Effector memory CD8-positive, alpha-beta T cell (primary cell): ENCODE data around the gene DLG2.
"Not testable (repeated sequence)": the region's sequence is repeated elsewhere in the genome, so short reads cannot be mapped to it uniquely, and the experiment has no call there.

ENCODE experiments used
- ATAC-seq: fragments of 150-1000 bp; cut with Tn5 transposase; replicated peaks from 2 replicates; pipeline ENCODE4 v1.10.0; 2021; ENCODE audit warnings: mild to moderate bottlenecking, moderate library complexity
- DNase-seq, 3 experiments: peaks; one replicate each; pipeline ENCODE4 v3.0.0; 2021
- H3K27ac Mint-ChIP-seq, 2 donors: one replicate each; pipeline ENCODE4 v1.8.0; 2022; ENCODE audit warnings: mild to moderate bottlenecking in 2 of 2, mixed read lengths in 2 of 2, moderate library complexity in 2 of 2
- H3K27me3 Mint-ChIP-seq, 2 donors: one replicate each; pipeline ENCODE4 v1.8.0; 2022; ENCODE audit warnings: mixed read lengths in 2 of 2
- H3K36me3 Mint-ChIP-seq: one replicate; pipeline ENCODE4 v1.8.0; 2022; ENCODE audit warnings: mild to moderate bottlenecking, moderate library complexity, mixed read lengths; ENCODE audit not compliant: insufficient read depth
- H3K4me1 Mint-ChIP-seq, 2 donors: one replicate each; pipeline ENCODE4 v1.8.0; 2022; ENCODE audit warnings: low read depth in 2 of 2, mixed read lengths in 2 of 2
- H3K4me3 Mint-ChIP-seq, 2 donors: one replicate each; pipeline ENCODE4 v1.8.0; 2022; ENCODE audit warnings: mild to moderate bottlenecking in 2 of 2, mixed read lengths in 2 of 2, moderate library complexity in 2 of 2
- H3K9me3 Mint-ChIP-seq, 2 donors: one replicate each; pipeline ENCODE4 v1.8.0; 2022; ENCODE audit warnings: mixed read lengths in 2 of 2

DLG2 gene

DNA sequence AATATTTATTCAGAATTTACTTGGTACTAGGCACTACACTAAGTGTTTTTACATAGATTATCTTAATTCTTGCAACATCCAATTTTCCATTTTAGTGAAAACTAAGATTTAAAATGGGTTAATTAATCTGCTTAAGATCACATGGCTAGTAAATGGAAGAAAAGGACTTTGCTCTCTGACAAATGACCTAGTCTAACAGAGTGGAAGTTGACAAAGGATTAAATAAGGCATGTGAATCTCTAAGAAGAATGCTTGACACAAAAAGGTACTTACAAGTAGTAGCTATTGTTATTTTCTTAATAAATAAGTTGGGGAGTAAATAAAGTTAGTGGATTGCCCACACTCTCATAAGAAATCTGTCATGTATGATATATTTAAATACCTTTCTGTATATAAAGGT, 584.8 kb downstream of the DLG2 start:
- DNase-seq (no peak), ATAC-seq (no peak)
- Mint-ChIP-seq H3K27me3 (no peaks in the 10 kb centered on the region), H3K27ac (no peak overlapping the region), H3K36me3 (no peaks in the 10 kb centered on the region), H3K9me3 (peaks cover 9 to 10% of the 10 kb centered on the region in 2 donors), H3K4me3 (no peak overlapping the region), H3K4me1 (no peaks in the 10 kb centered on the region)

DNA sequence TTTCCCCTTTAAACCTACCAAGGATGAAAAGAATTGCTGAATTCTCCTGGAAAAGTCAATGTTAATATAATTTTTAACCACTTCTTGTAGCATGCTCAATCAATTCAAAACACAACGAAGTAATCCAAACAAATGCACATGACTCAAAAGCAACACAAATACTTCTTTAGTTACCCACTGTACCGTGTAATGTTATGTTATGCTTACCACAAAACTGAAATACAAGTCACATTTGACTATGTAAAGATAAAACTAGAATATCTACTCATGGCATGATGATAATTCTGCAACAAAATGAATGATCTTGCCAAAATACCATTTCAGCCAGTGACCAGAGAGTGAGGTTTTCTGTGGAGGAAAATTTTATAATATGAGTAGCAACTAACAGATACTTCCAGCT, 587.0 kb downstream of the DLG2 start:
- Mint-ChIP-seq H3K27me3 (no peaks in the 10 kb centered on the region), H3K27ac (no peak overlapping the region), H3K4me1 (no peaks in the 10 kb centered on the region), H3K9me3 (peaks cover 9 to 11% of the 10 kb centered on the region in 2 donors), H3K4me3 (no peak overlapping the region), H3K36me3 (no peaks in the 10 kb centered on the region)
- DNase-seq = no peak
- ATAC-seq = no peak

DNA sequence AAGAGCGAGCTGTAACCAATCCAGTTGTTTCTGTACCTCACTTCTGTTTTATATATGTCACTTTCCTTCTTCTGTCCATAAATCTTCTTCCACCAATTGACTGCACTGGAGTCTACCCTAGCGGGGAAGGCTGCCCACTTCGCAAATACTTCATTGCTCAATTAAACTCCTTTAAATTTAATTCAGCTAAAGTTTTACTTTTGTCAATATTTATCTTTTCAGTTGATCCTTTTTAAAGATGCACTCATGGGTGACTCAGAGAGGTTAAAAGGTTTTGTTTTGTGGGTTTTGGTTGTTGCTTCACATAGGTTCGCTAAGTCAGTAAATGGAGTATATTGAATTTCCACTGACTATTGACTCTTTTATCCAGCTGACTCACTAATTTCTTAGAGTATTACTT, 597.2 kb downstream of the DLG2 start:
- Mint-ChIP-seq H3K9me3 (peaks cover 0 to 6% of the 10 kb centered on the region in 2 donors), H3K4me1 (no peaks in the 10 kb centered on the region), H3K36me3 (no peaks in the 10 kb centered on the region), H3K27me3 (no peaks in the 10 kb centered on the region), H3K4me3 (no peak overlapping the region), H3K27ac (no peak overlapping the region)
- DNase-seq (no peak), ATAC-seq (no peak)

DNA sequence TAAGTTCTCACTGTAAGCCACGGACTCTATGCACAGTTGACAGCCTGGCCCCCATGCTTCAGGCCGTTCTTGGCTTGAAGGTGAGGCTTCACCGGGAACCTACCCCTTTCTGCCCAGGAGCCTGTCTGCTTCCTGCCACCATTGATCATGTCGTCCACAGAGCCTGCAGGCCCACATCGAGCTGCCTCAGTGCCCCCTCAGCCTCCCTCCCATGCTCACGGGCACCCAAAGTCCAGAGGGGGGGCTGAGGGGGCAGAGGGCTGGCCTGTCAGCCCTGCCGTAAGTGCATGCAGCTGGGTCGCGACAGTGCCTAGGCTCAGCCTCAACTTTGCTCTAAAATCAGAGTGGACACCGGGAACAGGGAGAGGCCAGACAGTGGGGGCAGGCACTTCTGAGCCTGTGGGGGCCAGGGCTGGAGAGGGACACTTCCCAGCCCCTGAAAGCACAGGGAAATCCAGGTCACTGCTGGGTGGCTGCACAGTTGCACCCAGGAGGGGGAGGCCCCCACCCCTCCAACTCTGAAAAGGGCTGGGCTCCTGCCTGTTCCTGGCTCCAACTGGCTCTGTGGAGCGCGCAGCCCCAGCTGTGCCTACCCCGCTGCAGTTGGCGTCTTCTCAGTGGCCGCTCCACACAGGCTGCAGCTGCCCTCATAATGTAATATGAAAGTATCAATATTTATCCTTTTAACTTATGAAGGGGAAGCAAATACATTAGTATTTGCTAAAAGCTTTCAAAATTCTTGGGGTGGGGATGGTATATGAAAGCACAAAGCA, 598.6 kb downstream of the DLG2 start:
- no peak for DNase-seq
- no peaks in the 10 kb centered on the region for H3K9me3 Mint-ChIP-seq
- no peaks in the 10 kb centered on the region for H3K36me3 Mint-ChIP-seq
- H3K4me3 Mint-ChIP-seq = no peak overlapping the region
- H3K27me3 Mint-ChIP-seq = no peaks in the 10 kb centered on the region
- no peaks in the 10 kb centered on the region for H3K4me1 Mint-ChIP-seq
- no peak overlapping the region for H3K27ac Mint-ChIP-seq
- no peak for ATAC-seq

DNA sequence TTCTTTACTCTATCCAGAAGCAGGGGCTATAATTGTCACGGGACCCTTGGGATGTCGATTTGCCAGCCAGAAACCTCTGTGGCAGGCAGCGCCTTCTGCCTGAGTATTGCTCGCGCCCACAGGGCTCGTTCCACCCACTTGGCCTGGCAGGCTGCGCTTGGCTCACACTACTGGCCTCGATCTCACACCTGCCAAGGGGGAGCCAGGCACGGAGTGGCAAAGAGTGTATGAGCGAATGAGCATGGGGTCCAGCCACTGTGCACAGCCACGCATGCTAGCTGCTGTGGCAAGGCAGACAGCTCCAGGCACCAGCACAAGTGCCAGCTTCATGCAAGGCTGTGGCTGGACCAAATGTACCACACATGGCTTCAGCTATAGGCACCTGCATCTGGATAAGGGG, 599.8 kb downstream of the DLG2 start:
- Mint-ChIP-seq H3K9me3 (no peaks in the 10 kb centered on the region), H3K27ac (no peak overlapping the region), H3K27me3 (no peaks in the 10 kb centered on the region), H3K36me3 (no peaks in the 10 kb centered on the region), H3K4me1 (no peaks in the 10 kb centered on the region), H3K4me3 (no peak overlapping the region)
- DNase-seq (no peak), ATAC-seq (no peak)

- DNase-seq (no peak), ATAC-seq (no peak)
- Mint-ChIP-seq H3K27me3 (no peaks in the 10 kb centered on the region), H3K36me3 (no peaks in the 10 kb centered on the region), H3K9me3 (peaks cover 9 to 15% of the 10 kb centered on the region in 2 donors), H3K4me3 (no peak overlapping the region), H3K4me1 (no peaks in the 10 kb centered on the region), H3K27ac (no peak overlapping the region)
Measured at GRCh38 chr11:85021058-85021457, 606.1 kb downstream of the DLG2 start.

DNA sequence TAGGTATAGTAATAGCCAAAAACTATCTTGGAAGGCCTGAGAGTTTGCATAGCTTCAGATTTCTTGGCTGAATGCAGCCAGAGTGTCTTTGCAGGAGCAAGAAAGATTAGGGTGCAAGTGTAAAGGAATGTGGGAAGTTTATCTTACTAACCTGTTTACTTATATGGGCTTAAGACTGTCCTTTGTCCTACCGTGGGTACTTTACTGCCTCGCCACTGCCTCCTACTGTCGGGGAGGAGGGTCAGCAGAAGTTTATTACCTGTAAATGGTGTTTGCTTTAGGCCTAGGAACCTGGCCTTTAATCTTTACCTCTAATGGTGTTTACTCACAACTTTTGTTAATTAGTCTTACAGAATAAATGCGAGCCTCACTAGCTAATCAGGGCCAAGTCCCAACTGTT, 633.8 kb downstream of the DLG2 start:
- Mint-ChIP-seq H3K4me3 (no peak overlapping the region), H3K36me3 (no peaks in the 10 kb centered on the region), H3K9me3 (peaks cover 7 to 23% of the 10 kb centered on the region in 2 donors), H3K4me1 (no peaks in the 10 kb centered on the region), H3K27ac (no peak overlapping the region), H3K27me3 (no peaks in the 10 kb centered on the region)
- ATAC-seq (no peak), DNase-seq (no peak)

GRCh38 chr11:84990141-84990540, 637.0 kb downstream of the DLG2 start:
- Mint-ChIP-seq H3K9me3 (peaks cover 12 to 20% of the 10 kb centered on the region in 2 donors), H3K36me3 (no peaks in the 10 kb centered on the region), H3K27ac (no peak overlapping the region), H3K27me3 (no peaks in the 10 kb centered on the region), H3K4me3 (no peak overlapping the region), H3K4me1 (no peaks in the 10 kb centered on the region)
- DNase-seq (no peak), ATAC-seq (no peak)

DNA sequence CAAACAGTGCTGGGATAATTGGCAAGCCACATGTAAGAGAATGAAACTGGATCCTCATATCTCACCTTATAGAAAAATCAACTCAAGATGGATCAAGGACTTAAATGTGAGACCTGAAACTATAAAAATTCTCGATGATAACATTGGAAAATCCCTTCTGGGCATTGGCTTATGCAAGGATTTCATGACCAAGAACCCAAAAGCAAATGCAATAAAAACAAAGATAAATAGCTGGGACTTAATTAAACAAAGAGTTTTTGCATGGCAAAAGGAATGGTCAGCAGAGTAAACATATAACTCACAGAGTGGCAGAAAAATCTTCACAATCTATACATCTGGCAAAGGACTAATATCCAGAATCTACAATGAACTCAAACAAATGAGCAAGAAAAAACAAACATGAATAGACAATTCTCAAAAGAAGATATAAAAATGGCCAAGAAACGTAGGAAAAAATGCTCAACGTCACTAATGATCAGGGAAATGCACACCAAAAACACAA, 639.4 kb downstream of the DLG2 start:
- not testable (repeated sequence) for DNase-seq, H3K27me3 Mint-ChIP-seq, H3K36me3 Mint-ChIP-seq, H3K27ac Mint-ChIP-seq, ATAC-seq, H3K4me3 Mint-ChIP-seq, H3K4me1 Mint-ChIP-seq
- H3K9me3 Mint-ChIP-seq = peaks cover 16 to 30% of the 10 kb centered on the region in 2 donors

GRCh38 chr11:84981301-84981700, 645.8 kb downstream of the DLG2 start:
- Mint-ChIP-seq H3K4me3 (no peak overlapping the region), H3K27ac (no peak overlapping the region), H3K4me1 (no peaks in the 10 kb centered on the region), H3K27me3 (no peaks in the 10 kb centered on the region), H3K36me3 (no peaks in the 10 kb centered on the region), H3K9me3 (peaks cover 16 to 36% of the 10 kb centered on the region in 2 donors)
- DNase-seq = no peak
- ATAC-seq = no peak

GRCh38 chr11:84969103-84969502, 658.0 kb downstream of the DLG2 start:
- ATAC-seq = no peak

DNA sequence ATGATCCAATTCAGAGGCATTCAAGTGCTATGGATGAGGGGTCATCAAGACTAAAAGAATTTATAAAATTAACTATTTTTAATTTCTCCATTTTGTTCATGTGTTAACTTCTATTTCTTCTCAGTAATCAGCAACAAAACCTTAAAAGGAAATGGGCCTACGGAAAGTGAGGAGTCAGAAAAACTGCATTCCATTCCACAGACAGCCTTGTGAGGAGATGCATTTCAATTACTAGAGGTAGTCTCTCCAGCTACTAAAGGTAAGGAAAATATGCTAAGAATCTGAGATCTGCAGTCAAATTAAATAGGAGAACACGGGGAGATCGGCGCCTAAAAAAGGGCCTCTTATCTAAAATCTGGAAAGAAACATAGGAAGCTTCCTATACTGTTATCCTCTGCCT, 661.7 kb downstream of the DLG2 start:
- peaks cover 9 to 26% of the 10 kb centered on the region in 2 donors for H3K9me3 Mint-ChIP-seq
- no peaks in the 10 kb centered on the region for H3K27me3 Mint-ChIP-seq
- no peak for ATAC-seq

More at GRCh38 chr11:84969103-84969502, 658.0 kb downstream of the DLG2 start:
- Mint-ChIP-seq H3K27ac (no peak overlapping the region), H3K36me3 (no peaks in the 10 kb centered on the region), H3K4me1 (no peaks in the 10 kb centered on the region), H3K4me3 (no peak overlapping the region), H3K9me3 (peaks cover 8 to 26% of the 10 kb centered on the region in 2 donors), H3K27me3 (no peaks in the 10 kb centered on the region)
- no peak for DNase-seq

GRCh38 chr11:84963240-84963639, 663.9 kb downstream of the DLG2 start:
- ATAC-seq (no peak), DNase-seq (no peak)
- H3K9me3 Mint-ChIP-seq = peaks cover 7 to 19% of the 10 kb centered on the region in 2 donors
- no peaks in the 10 kb centered on the region for H3K4me1 Mint-ChIP-seq
- H3K27ac Mint-ChIP-seq = no peak overlapping the region
- H3K36me3 Mint-ChIP-seq = no peaks in the 10 kb centered on the region
- H3K4me3 Mint-ChIP-seq = no peak overlapping the region
- H3K27me3 Mint-ChIP-seq = no peaks in the 10 kb centered on the region

More for the DNA sequence above, 661.7 kb downstream of the DLG2 start:
- Mint-ChIP-seq H3K27ac (no peak overlapping the region), H3K4me1 (no peaks in the 10 kb centered on the region), H3K4me3 (no peak overlapping the region), H3K36me3 (no peaks in the 10 kb centered on the region)
- DNase-seq = no peak

GRCh38 chr11:84962018-84962417, 665.1 kb downstream of the DLG2 start:
- H3K9me3 Mint-ChIP-seq = peaks cover 7 to 18% of the 10 kb centered on the region in 2 donors
- H3K4me1 Mint-ChIP-seq = no peaks in the 10 kb centered on the region
- ATAC-seq (no peak), DNase-seq (no peak)
- no peaks in the 10 kb centered on the region for H3K27me3 Mint-ChIP-seq
- no peaks in the 10 kb centered on the region for H3K36me3 Mint-ChIP-seq
- H3K27ac Mint-ChIP-seq = no peak overlapping the region
- no peak overlapping the region for H3K4me3 Mint-ChIP-seq
